HepG2 (cell line): ENCODE data around the gene CA4. TPM values are rescaled to one million over a fixed set of nuclear protein-coding genes. Genes with fewer than 3 reads are reported as not detected.
A peak's percentile ranks its signal among the peaks of the same experiment; 100 is the strongest.

ENCODE experiments used
- CHD4 ChIP-seq: fragments of 200-600 bp; sonication (generic); IDR thresholded peaks from 2 replicates; pipeline ENCODE4 v1.7.0; 2017; ENCODE audit warnings: mild to moderate bottlenecking, low read length, borderline replicate concordance
- GATA4 ChIP-seq: sonication (generic); IDR thresholded peaks from 2 replicates; pipeline ENCODE4 v1.6.1; 2016; ENCODE audit warnings: antibody characterized with exemption, low read depth, borderline replicate concordance
- LCORL ChIP-seq, 2 experiments: fragments of 450-650 bp in 1 of 2; sonication (generic) in 1 of 2; formaldehyde crosslinking in 1 of 2; IDR thresholded peaks; 2 replicates each; pipeline versions ENCODE4 v1.5.0 to v1.6.1; 2017 to 2020; ENCODE audit warnings: antibody characterized with exemption in 1 of 2, missing genetic modification reagents in 1 of 2
- MAFG ChIP-seq: sonication (generic); formaldehyde crosslinking; IDR thresholded peaks from 2 replicates; pipeline ENCODE4 v1.5.1; 2020; ENCODE audit warnings: mild to moderate bottlenecking, missing genetic modification reagents
- MYC ChIP-seq: sonication (generic); formaldehyde crosslinking; IDR thresholded peaks from 2 replicates; pipeline ENCODE4 v1.9.0; 2021; ENCODE audit warnings: missing genetic modification reagents, borderline replicate concordance
- NR2C2 ChIP-seq: sonication (generic); formaldehyde crosslinking; IDR thresholded peaks from 2 replicates; pipeline ENCODE4 v1.4.0; 2020; ENCODE audit warnings: missing genetic modification reagents, mild to moderate bottlenecking, moderate library complexity, borderline replicate concordance
- PHF5A ChIP-seq: IDR thresholded peaks from one replicate; pipeline ENCODE4 v1.6.1; 2018; ENCODE audit warnings: low read depth, missing genetic modification reagents; ENCODE audit not compliant: unreplicated experiment
- RARA ChIP-seq: IDR thresholded peaks from 2 replicates; pipeline ENCODE4 v1.6.1; 2016; ENCODE audit warnings: missing genetic modification reagents, missing compliant biosample characterization
- RCOR2 ChIP-seq: IDR thresholded peaks from 2 replicates; pipeline ENCODE4 v1.6.1; 2016; ENCODE audit warnings: missing biosample characterization, missing genetic modification reagents
- SRSF9 ChIP-seq: fragments of 200-400 bp; formaldehyde crosslinking; IDR thresholded peaks from 2 replicates; pipeline ENCODE4 v1.6.1; 2018; ENCODE audit warnings: borderline replicate concordance, mild to moderate bottlenecking, low read depth, low read length; ENCODE audit not compliant: insufficient read depth, poor library complexity, severe bottlenecking
- ZFP90 ChIP-seq: sonication (generic); formaldehyde crosslinking; IDR thresholded peaks from 2 replicates; pipeline ENCODE4 v1.8.0; 2022; ENCODE audit warnings: missing genetic modification reagents, mild to moderate bottlenecking, inconsistent platforms, borderline replicate concordance
- ZNF138 ChIP-seq: sonication (generic); formaldehyde crosslinking; IDR thresholded peaks from 2 replicates; pipeline ENCODE4 v1.5.0; 2020; ENCODE audit warnings: mild to moderate bottlenecking, low read depth, missing genetic modification reagents
- ZNF296 ChIP-seq: sonication (generic); formaldehyde crosslinking; conservative IDR thresholded peaks from 2 replicates; pipeline ENCODE4 v1.5.0; 2020; ENCODE audit warnings: mild to moderate bottlenecking, missing genetic modification reagents
- ZNF569 ChIP-seq: sonication (generic); formaldehyde crosslinking; IDR thresholded peaks from 2 replicates; pipeline ENCODE4 v1.5.0; 2020; ENCODE audit warnings: mild to moderate bottlenecking, missing genetic modification reagents, moderate library complexity, borderline replicate concordance
- ZNF678 ChIP-seq: sonication (generic); formaldehyde crosslinking; IDR thresholded peaks from 2 replicates; pipeline ENCODE4 v1.4.0; 2020; ENCODE audit warnings: mild to moderate bottlenecking, missing genetic modification reagents
- polyA plus RNA-seq, 8 experiments: library from polyadenylated mRNA; depleted of rRNA in 3 of 8; stranded (reverse) in 7 of 8; unstranded in 1 of 8; fragments of >200 nt; fragmentation: Illumina TruSeq in 4 of 8; extraction: Trizol in 4 of 8; gene quantifications; 2 replicates each; pipeline versions ENCODE4 v1.2.1 to v1.2.3, GENCODE V29; 2011 to 2016; ENCODE audit warnings: low read depth in 4 of 8, missing spikeins in 1 of 8, mixed read lengths in 1 of 8; ENCODE audit not compliant: insufficient read depth in 1 of 8
- total RNA-seq, 5 experiments: library from RNA; depleted of rRNA; stranded (reverse); fragments of >200 nt; fragmentation: Illumina TruSeq; extraction: Trizol; gene quantifications; 2 replicates each; pipeline ENCODE4 v1.2.3, GENCODE V29; 2016; ENCODE audit warnings: low read depth in 1 of 5
- TF ChIP-seq, protein P1 (sequence below): sonication (generic); formaldehyde crosslinking; IDR thresholded peaks from 2 replicates; pipeline ENCODE4 v1.4.0; 2020; ENCODE audit warnings: mild to moderate bottlenecking, missing genetic modification reagents, borderline replicate concordance
- TF ChIP-seq, protein P2 (sequence below): IDR thresholded peaks from 2 replicates; pipeline ENCODE4 v1.6.1; 2016; ENCODE audit warnings: missing genetic modification reagents, missing compliant biosample characterization
- TF ChIP-seq, protein P3 (sequence below): sonication (generic); formaldehyde crosslinking; IDR thresholded peaks from 2 replicates; pipeline ENCODE4 v1.4.0; 2020; ENCODE audit warnings: mild to moderate bottlenecking, low read depth, missing genetic modification reagents
- TF ChIP-seq, protein P4 (sequence below): sonication (generic); formaldehyde crosslinking; IDR thresholded peaks from 2 replicates; pipeline ENCODE4 v1.4.0; 2020; ENCODE audit warnings: missing genetic modification reagents
- TF ChIP-seq, protein P5 (sequence below): sonication (generic); formaldehyde crosslinking; IDR thresholded peaks from 2 replicates; pipeline ENCODE4 v1.8.1; 2023; ENCODE audit warnings: missing genetic modification reagents, mild to moderate bottlenecking, borderline replicate concordance

CA4 gene
- total and polyA plus RNA-seq, 2 of the 13 experiments (the other 11 are each of a cell fraction or from before 2014, with no cell fraction given) = not detected

GRCh38 chr17:60139438-60140285, 10.1 kb upstream of the CA4 start (continued):
- TF ChIP-seq, protein P1, sequence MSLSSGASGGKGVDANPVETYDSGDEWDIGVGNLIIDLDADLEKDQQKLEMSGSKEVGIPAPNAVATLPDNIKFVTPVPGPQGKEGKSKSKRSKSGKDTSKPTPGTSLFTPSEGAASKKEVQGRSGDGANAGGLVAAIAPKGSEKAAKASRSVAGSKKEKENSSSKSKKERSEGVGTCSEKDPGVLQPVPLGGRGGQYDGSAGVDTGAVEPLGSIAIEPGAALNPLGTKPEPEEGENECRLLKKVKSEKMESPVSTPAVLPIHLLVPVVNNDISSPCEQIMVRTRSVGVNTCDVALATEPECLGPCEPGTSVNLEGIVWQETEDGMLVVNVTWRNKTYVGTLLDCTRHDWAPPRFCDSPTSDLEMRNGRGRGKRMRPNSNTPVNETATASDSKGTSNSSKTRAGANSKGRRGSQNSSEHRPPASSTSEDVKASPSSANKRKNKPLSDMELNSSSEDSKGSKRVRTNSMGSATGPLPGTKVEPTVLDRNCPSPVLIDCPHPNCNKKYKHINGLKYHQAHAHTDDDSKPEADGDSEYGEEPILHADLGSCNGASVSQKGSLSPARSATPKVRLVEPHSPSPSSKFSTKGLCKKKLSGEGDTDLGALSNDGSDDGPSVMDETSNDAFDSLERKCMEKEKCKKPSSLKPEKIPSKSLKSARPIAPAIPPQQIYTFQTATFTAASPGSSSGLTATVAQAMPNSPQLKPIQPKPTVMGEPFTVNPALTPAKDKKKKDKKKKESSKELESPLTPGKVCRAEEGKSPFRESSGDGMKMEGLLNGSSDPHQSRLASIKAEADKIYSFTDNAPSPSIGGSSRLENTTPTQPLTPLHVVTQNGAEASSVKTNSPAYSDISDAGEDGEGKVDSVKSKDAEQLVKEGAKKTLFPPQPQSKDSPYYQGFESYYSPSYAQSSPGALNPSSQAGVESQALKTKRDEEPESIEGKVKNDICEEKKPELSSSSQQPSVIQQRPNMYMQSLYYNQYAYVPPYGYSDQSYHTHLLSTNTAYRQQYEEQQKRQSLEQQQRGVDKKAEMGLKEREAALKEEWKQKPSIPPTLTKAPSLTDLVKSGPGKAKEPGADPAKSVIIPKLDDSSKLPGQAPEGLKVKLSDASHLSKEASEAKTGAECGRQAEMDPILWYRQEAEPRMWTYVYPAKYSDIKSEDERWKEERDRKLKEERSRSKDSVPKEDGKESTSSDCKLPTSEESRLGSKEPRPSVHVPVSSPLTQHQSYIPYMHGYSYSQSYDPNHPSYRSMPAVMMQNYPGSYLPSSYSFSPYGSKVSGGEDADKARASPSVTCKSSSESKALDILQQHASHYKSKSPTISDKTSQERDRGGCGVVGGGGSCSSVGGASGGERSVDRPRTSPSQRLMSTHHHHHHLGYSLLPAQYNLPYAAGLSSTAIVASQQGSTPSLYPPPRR (CRISPR knock-in tag) = no peak
- TF ChIP-seq CHD4 (no peak), RCOR2 (CRISPR knock-in tag) (peak; percentile 55; the same call in 1 of the 2 replicates), MYC (CRISPR knock-in tag) (peak; percentile 77; the same call in 1 of the 2 replicates), GATA4 (no peak), NR2C2 (CRISPR knock-in tag) (no peak; the same call in 1 of the 2 replicates), ZNF569 (CRISPR knock-in tag) (no peak), RARA (CRISPR knock-in tag) (peak; percentile 86), SRSF9 (no peak), ZFP90 (CRISPR knock-in tag) (peak; percentile 83; the same call in 1 of the 2 replicates), ZNF296 (CRISPR knock-in tag) (peak; percentile 92), ZNF138 (CRISPR knock-in tag) (peak; percentile 98), ZNF678 (peak; percentile 93; the same call in 1 of the 2 replicates), MAFG (CRISPR knock-in tag) (no peak), LCORL (IDR thresholded peaks at IDR 0.05) (no peak), LCORL (CRISPR knock-in tag; IDR thresholded peaks at IDR 0.05) (peak; percentile 69; the same call in 1 of the 2 replicates), PHF5A (CRISPR knock-in tag) (peak; percentile 45)
- TF ChIP-seq, protein P2, sequence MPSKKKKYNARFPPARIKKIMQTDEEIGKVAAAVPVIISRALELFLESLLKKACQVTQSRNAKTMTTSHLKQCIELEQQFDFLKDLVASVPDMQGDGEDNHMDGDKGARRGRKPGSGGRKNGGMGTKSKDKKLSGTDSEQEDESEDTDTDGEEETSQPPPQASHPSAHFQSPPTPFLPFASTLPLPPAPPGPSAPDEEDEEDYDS (CRISPR knock-in tag) = peak; percentile 65
- TF ChIP-seq, protein P3, sequence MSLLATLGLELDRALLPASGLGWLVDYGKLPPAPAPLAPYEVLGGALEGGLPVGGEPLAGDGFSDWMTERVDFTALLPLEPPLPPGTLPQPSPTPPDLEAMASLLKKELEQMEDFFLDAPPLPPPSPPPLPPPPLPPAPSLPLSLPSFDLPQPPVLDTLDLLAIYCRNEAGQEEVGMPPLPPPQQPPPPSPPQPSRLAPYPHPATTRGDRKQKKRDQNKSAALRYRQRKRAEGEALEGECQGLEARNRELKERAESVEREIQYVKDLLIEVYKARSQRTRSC = peak; percentile 92; the same call in 1 of the 2 replicates
- TF ChIP-seq, protein P4, sequence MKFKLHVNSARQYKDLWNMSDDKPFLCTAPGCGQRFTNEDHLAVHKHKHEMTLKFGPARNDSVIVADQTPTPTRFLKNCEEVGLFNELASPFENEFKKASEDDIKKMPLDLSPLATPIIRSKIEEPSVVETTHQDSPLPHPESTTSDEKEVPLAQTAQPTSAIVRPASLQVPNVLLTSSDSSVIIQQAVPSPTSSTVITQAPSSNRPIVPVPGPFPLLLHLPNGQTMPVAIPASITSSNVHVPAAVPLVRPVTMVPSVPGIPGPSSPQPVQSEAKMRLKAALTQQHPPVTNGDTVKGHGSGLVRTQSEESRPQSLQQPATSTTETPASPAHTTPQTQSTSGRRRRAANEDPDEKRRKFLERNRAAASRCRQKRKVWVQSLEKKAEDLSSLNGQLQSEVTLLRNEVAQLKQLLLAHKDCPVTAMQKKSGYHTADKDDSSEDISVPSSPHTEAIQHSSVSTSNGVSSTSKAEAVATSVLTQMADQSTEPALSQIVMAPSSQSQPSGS (CRISPR knock-in tag) = peak; percentile 93
- TF ChIP-seq, protein P5, sequence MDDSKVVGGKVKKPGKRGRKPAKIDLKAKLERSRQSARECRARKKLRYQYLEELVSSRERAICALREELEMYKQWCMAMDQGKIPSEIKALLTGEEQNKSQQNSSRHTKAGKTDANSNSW (CRISPR knock-in tag) = peak; percentile 78; the same call in 1 of the 2 replicates
